HG02798 (cell line): ENCODE data around the gene DMWD.

Source experiments
- ATAC-seq: cut with Tn5 transposase; IDR thresholded peaks from one replicate; pipeline ENCODE4 v1.9.1; 2021; ENCODE audit warnings: mild to moderate bottlenecking; ENCODE audit not compliant: unreplicated experiment, poor library complexity

The DMWD gene

GRCh38 chr19:45789035-45789786, 3.4 kb downstream of the DMWD start:
- no peak for ATAC-seq

GRCh38 chr19:45786533-45786894, 6.1 kb downstream of the DMWD start:
- no peak for ATAC-seq

DNA sequence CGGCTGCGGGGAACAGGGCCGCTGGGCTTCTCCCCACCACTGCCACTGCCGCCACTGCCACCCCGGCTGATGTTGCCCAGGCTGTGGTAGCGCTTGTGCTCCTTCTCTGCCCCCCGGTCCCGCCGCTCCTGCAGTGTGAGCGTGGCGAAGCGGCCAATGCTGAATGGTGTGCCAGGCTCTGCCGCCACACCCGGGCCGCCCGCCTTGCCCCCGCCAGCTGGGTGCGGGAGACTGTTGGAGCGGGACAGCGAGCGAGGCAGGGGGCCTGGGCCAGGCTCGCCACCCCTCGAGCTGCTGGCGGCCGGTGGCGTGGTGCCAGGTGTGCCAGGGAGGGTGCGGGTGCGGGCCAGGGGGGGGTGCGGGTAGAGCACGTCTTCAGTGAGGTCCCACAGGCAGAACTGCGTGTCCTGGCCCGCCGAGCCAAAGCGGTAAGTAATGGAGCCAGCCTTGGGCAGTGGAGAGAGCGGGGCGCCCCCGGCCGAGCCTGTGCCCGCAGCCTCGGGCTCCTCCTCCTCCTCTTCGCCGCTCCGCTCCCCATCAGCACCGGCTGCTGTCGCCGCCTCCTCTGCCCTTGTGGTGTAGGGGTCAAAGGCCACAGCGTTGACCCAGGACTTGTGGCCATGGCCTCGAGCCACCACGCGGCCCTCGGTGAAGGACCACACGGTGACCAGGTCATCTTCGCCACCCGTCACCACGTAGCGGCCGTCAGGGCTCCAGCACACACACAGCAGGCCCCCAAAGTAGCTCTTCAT, 6.7 kb downstream of the DMWD start:
- ATAC-seq = no peak

DNA sequence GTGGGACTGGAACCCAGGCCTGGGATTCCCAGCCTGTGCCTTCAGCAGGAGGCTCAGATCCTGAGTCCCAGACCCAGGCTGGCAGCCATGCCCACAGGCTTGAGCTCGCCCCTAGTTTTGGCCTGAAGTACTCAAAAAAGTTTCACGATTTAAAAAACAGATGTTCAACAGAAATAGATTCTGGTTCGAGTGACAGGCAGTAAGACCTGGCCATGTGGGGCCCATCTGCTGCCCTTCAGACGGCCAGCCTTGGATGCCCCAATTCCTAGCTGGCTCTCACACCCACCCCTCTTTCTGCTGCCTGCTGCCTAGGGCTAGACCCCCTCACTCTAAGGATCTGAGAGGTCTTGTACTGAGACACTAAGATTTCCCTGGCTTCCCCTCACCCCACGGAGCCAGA, 7.5 kb downstream of the DMWD start:
- ATAC-seq = no peak

DNA sequence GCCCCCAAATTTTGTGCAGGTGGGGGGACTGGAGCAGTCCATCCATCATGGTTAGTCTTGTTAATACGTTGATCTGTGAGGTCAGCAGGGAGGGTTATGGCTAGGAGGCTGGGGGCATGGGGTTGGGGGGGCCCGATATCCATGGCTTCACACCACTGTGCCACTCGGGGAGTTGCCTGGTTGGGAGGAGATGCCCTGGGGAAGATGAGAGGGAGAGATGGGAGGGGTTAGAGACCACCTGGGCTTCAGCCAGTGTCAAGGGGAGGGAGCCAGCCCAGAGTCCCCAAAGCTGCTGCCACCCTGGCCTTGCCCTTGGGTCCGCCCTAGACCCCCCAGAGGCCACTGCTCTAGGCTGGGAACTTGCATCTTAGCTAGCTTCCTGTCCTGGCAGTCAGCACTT, 8.5 kb downstream of the DMWD start:
- ATAC-seq = no peak

DNA sequence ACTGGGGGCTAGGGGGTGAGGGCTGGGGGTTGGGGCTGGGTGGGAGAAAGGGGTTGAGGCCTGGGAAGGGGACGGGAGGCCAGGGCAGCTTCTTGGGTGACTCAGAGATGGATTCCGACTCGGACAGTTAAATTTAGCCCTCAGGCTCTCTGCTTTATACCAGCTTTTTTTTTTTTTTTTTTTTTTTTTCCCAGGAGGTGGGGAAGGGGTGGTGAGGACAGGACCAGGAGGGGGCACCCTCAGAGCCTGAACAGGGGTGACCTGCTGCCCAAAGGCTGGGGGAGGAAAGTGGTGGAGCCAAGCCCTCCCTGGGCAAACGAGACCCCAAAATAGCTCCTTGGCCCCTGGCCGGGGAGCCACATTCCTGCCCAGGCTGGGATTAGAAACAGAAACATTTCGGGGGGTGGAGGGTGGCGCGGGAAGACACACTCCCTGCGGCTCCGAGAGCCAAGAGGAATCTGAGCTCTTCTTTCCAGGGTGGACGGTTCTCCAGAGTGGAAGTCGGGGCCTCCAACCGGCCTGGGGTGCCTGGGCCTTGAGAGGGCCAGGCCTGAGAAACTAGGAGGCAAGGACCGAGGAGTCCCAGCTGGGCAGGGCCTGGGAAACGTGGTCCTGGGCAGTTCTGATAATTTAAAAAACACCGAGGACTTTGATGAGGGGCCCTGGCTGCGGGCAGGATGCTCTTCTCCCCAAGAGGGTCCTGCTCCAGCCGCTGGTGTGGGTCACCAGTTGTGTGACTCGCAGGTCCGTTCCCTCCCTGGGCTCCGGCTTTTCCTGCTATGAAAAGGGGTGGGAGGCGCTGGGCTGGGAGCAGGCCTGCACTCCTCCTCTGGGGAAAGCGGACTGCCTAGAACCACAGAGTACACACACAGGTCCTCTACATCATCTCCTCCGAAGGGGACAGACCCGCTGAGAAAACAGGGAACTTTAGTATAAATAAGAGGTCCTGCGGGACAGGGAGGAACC, 9.5 kb downstream of the DMWD start:
- ATAC-seq = no peak

- ATAC-seq = no peak
These were observed 10.4 kb downstream of the DMWD start, which contains the start of gene DMPK for GRCh38 chr19:45782162-45782691. TSS of gene DMPK (minus strand) at chr19:45782490. CDS start at chr19:45782352, 138 bp downstream.

DNA sequence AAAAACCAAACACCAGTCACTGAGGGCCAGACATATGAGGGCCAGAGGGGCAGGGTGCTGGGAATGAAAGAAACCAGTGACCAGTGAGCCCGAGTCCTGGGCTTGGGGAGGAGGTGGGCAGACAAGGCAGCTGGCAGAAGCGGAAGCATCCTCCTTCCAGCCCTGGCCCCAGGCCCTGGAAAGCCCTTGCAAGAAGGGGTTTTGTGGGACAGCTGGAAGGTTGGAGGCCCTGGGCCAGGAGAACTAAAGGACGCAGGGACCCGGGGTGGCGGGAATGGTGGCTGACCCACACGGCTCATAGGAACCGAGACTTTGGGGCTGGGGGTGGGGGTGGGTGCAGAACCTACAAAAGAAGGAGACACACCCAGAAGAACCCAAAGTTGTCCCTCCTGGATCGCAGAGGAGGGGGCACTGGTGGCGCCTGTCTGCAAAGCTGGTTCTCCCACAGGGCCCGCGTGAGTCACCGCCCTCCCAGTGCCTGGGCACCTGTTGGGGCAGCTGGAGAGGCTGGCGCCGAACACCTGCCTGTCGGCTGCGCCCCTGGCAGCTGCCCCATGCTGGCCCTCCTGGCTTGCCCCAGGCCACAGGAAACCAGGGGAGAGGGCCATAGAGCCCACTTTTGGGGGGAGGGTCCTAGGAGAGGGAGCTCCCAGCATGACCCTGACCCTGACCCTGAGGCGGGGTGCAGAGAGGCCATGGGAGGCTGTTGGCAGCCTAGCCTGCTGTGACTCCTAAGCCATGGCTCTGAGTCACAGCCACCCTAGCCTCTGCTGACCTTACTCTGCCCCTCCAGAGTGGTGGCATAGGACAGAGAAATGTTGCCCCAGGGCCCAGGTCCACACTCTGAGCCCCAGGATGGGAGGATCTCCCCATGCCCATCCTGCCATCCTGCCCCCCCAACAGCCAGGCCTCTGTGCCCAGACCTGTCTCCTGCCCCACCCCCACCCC, 11.2 kb downstream of the DMWD start:
- no peak for ATAC-seq

DNA sequence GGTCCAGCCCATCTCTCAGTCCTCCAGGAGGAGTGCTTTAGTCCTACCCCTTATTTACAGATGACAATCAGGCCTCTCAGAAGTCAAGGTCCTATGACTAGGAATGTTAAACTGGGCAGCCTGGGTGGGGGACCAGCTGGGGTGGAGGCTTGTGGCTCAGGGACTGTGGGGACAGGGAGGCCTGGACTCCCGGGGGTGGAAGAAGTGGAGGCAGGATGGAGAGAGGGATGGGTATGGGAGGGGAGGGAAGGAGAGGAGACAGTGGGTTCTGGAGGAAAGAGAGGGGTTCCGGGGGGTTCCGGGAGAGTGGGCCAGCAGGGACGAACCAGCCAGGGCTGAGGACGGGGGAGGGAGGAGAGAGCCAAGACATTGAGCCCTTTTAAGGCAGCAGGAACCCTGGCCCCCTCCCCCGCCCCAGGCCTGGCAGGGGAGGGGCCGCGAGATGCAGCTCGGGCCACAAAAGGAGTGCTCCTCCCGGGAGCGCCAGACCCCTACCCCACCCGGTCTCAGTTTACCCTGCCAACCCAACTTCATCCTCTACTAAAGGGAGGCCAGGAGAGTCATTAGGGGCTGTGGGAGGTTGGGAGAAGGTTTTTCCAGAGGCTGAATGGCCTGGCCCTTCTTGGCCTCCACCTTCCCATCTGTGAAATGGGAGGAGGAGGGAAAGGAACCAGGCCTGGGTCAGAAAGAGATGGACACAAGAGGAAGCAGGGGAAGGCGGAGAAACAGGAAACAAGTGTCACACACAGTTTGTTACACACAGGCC, 12.0 kb downstream of the DMWD start:
- ATAC-seq = no peak

- no peak for ATAC-seq
These were observed 12.5 kb downstream of the DMWD start for GRCh38 chr19:45780146-45780447.

GRCh38 chr19:45779231-45780145, 13.2 kb downstream of the DMWD start:
- peak; percentile 87 for ATAC-seq

GRCh38 chr19:45778010-45778661, 14.5 kb downstream of the DMWD start:
- ATAC-seq = no peak

GRCh38 chr19:45777395-45777961, 15.2 kb downstream of the DMWD start:
- no peak for ATAC-seq

- ATAC-seq = no peak
These were observed 17.9 kb downstream of the DMWD start for GRCh38 chr19:45774765-45775164.

DNA sequence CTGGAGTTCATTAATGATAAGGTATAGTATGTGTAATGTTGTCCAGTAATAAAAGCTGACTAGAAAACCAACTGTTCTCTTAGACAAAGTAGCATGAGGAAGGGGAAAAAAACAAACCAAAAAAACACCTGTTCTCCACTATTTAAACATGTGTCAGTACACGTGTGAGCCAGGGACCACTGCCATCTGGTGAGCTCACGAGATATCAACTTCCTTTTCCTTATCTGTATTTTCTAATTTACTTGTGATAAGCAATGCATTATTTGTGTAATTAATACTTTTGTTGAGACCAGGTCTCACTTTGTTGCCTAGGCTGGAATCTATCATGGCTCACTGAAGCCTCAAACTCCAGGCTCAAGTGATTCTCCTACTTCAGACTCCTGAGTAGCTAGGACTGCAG, 19.3 kb downstream of the DMWD start:
- no peak for ATAC-seq

DNA sequence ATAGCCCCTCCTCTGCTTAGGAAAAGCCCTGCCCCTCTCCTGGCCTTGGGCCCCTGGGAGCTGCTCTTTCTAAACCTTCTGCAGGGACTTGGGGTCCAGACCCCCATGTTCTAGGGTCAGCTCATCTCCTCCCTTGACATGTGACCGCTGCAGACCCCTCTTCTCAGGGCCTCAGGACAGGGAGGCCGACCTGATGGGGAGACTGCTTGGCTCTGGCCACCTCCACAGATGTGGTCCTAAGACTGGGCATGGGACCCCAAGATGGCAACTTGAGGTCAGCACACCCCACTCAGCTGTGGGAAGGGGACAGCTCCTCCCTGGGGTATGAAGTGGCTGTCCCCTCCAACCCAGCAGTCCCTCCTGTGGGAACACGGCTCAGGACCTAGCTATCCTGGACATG, 19.7 kb downstream of the DMWD start:
- no peak for ATAC-seq
